Suprapubic skin (tissue), 4 donors: ENCODE data around the gene NOD1. TPM values are rescaled to one million over a fixed set of nuclear protein-coding genes. Genes with fewer than 3 reads are reported as not detected.

Source experiments
- DNase-seq, 2 donors: peaks; one replicate each; pipeline ENCODE4 v3.0.0-alpha.2; 2019; ENCODE audit warnings: low spot score in 2 of 2
- H3K27ac ChIP-seq: fragments of 200-600 bp; sonication (generic); one replicate; pipeline ENCODE4 v1.5.1; 2019
- H3K27me3 ChIP-seq: fragments of 200-600 bp; sonication (generic); one replicate; pipeline ENCODE4 v1.5.1; 2019
- H3K36me3 ChIP-seq: fragments of 200-600 bp; sonication (generic); one replicate; pipeline ENCODE4 v1.5.1; 2019
- H3K4me1 ChIP-seq: fragments of 200-600 bp; sonication (generic); one replicate; pipeline ENCODE4 v1.5.1; 2019
- H3K4me3 ChIP-seq: fragments of 200-600 bp; sonication (generic); one replicate; pipeline ENCODE4 v1.5.1; 2019; ENCODE audit warnings: mild to moderate bottlenecking
- H3K9me3 ChIP-seq: fragments of 200-600 bp; sonication (generic); one replicate; pipeline ENCODE4 v1.5.1; 2019
- CTCF ChIP-seq, 2 donors: fragments of 200-600 bp in 1 of 2; fragments of 450-650 bp in 1 of 2; sonication (generic) in 1 of 2; IDR thresholded peaks; one replicate each; pipeline ENCODE4 v1.5.1; 2016 to 2019; ENCODE audit warnings: antibody characterized with exemption in 2 of 2, mild to moderate bottlenecking in 1 of 2, moderate library complexity in 1 of 2
- EP300 ChIP-seq: sonication (generic); formaldehyde crosslinking; IDR thresholded peaks from one replicate; pipeline ENCODE4 v1.6.1; 2017; ENCODE audit warnings: antibody characterized with exemption
- POLR2A ChIP-seq, 2 donors: fragments of 450-650 bp; IDR thresholded peaks; one replicate each; pipeline ENCODE4 v1.6.1; 2017; ENCODE audit warnings: antibody characterized with exemption in 2 of 2, mild to moderate bottlenecking in 2 of 2, moderate library complexity in 2 of 2
- POLR2AphosphoS5 ChIP-seq, 3 donors: sonication (generic); formaldehyde crosslinking; IDR thresholded peaks; one replicate each; pipeline ENCODE4 v1.6.1; 2017; ENCODE audit warnings: antibody characterized with exemption in 3 of 3
- WGBS: methylation state at CpG from one replicate; pipeline ENCODE4 v1.1.5; 2018; 5-methylcytosine and 5-hydroxymethylcytosine counted together
- total RNA-seq, 4 donors: library from RNA; depleted of rRNA; stranded (reverse); fragments of >200 nt; gene quantifications; one replicate each; pipeline ENCODE4 v1.1.0, GENCODE V29; 2016

Gene NOD1
- total RNA-seq, 4 donors from 2014 or later = 9.2 to 22.8 (median 13.4) TPM

DNA sequence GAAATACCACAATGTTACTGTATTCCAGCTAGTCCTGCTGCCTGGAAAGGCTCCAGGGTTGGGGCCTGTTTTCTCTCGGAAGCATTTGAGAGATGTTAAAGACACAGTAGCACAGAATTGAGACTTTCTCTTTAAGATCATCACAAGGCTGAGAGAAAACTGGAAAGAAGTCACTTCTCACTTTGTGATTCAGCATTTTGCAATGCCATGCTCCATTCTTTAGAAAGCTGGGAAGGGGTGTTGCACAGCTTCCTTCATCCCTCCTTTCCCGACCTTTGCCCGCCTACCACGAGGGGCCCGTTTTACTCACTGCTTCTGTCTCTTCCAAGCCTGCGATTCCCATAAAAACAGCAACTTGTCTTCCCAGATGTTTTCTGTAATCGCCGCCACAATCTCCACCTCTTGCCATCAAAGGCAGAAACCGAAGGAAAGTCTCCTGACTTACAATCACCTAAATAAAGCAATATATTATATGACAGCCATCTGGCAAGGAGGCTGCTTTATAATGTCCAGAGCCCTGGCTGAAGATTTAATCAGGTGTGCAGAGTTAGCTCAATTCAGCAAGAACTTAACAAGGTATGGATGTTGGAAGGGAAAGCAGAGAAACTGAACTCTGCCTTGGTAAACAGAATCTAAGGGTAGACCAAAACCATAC, 18.9 kb downstream of the NOD1 start:
- H3K27ac ChIP-seq = peak overlapping the region; percentile 28
- peaks cover 19% of the 10 kb centered on the region for H3K4me1 ChIP-seq
- H3K4me3 ChIP-seq = no peak overlapping the region
- peaks cover 23% of the 10 kb centered on the region for H3K36me3 ChIP-seq
- no peaks in the 10 kb centered on the region for H3K9me3 ChIP-seq
- no peaks in the 10 kb centered on the region for H3K27me3 ChIP-seq
- TF ChIP-seq POLR2A (IDR thresholded peaks at IDR 0.05) = no peak
- peak; percentile 14 for TF ChIP-seq EP300
- 36% methylated on average over 9 of the region's 9 CpGs for WGBS
- peak in 1 of 2 donors; percentile 85 for DNase-seq

- TF ChIP-seq POLR2A (IDR thresholded peaks at IDR 0.05) = no peak
- H3K9me3 ChIP-seq = no peaks in the 10 kb centered on the region
- H3K4me3 ChIP-seq = no peak overlapping the region
- DNase-seq = no peak
- WGBS = 39% methylated on average over 1 of the region's 1 CpG
- H3K4me1 ChIP-seq = peaks cover 8% of the 10 kb centered on the region
- no peaks in the 10 kb centered on the region for H3K27me3 ChIP-seq
- H3K36me3 ChIP-seq = peaks cover 38% of the 10 kb centered on the region
- no peak overlapping the region for H3K27ac ChIP-seq
Observed at GRCh38 chr7:30458311-30458710, 20.3 kb downstream of the NOD1 start.

DNA sequence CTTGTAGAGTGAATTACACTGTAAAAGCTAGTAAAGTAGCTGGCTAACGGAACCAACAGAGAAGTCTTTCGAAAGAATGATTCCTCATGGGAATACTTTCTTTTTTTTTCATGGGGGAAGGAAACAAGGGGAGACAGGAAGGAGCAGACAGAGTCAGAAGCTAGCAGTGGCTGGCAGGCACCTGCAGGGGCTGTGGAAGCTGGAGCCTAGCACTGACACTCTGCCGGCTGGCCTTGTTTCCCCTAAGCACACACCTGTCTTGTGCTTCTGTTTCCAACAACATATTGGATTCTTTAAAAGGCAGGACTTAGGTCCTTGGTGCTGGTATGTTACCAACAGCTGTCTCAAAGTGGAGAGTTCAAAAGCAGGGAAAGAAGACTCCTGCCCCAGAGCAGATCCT, 24.7 kb downstream of the NOD1 start:
- Histone ChIP-seq H3K9me3 (no peaks in the 10 kb centered on the region), H3K27ac (no peak overlapping the region), H3K27me3 (no peaks in the 10 kb centered on the region), H3K4me3 (no peak overlapping the region), H3K4me1 (peaks cover 4% of the 10 kb centered on the region), H3K36me3 (peaks cover 74% of the 10 kb centered on the region)
- DNase-seq = peak in 1 of 2 donors; percentile 53
- TF ChIP-seq POLR2A (IDR thresholded peaks at IDR 0.05) = no peak
- no peak for TF ChIP-seq CTCF (IDR thresholded peaks at IDR 0.05)
- TF ChIP-seq POLR2AphosphoS5 (IDR thresholded peaks at IDR 0.05) = no peak
- TF ChIP-seq EP300 = no peak
- WGBS = 48% methylated on average over 3 of the region's 3 CpGs

DNA sequence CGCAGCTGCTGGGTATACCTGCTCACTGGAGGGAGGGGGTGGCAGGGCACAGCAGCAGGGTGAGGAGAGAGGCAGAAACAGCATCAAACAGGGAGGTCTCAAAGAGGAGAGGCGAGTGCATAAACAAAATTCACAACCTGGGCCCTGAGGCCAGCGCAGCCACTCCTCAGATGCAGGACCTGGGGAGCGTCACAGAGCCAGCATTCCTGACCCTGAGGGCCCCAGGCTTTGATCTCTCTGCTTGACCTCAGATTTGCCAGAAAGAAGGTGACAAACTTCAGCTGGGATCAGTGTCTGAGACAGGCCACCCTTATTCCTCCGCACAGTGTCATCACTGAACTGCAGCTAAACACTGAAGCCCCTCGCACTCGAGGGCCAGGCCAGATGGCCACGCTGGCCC, 25.6 kb downstream of the NOD1 start:
- peak in 1 of 2 donors; percentile 44 for DNase-seq
- Histone ChIP-seq H3K27me3 (no peaks in the 10 kb centered on the region), H3K4me1 (no peaks in the 10 kb centered on the region), H3K4me3 (no peak overlapping the region), H3K36me3 (peaks cover 81% of the 10 kb centered on the region), H3K9me3 (no peaks in the 10 kb centered on the region), H3K27ac (no peak overlapping the region)
- no peak for TF ChIP-seq POLR2AphosphoS5 (IDR thresholded peaks at IDR 0.05)
- TF ChIP-seq POLR2A (IDR thresholded peaks at IDR 0.05) = no peak
- no peak for TF ChIP-seq CTCF (IDR thresholded peaks at IDR 0.05)
- no peak for TF ChIP-seq EP300
- WGBS = 90% methylated on average over 8 of the region's 8 CpGs

DNA sequence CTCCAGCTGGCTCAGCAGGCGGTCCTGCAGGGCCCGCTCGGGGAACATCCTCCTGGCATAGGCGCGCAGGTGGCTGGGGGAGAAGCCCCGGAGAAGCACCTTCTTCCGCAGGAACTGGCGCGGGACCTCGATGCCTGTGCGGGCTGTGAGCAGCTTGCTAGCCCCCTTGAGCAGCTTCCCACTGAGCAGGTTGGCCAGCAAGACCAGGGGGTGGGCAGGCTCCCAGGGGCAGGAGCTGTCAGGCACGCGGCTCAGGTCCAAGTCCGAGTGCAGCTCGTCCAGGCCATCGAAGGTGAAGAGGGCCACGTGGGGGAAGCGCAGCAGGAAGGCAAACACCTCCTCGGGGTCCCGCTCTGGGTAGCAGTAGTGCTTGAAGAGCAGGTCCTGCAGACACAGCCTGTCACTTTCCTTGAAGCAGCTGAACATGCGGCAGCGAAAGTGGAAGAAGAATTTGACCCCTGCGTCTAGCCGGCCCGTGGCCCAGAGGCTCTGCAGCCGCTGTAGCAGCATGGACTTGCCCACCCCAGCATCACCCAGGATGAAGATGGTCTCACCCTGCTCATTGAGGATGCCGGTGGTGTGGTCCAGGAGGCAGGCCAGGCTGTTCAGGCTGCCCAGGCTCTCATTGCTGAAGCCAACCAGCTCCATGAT, 26.2 kb downstream of the NOD1 start:
- TF ChIP-seq POLR2A (IDR thresholded peaks at IDR 0.05) (no peak), EP300 (no peak), CTCF (IDR thresholded peaks at IDR 0.05) (no peak), POLR2AphosphoS5 (IDR thresholded peaks at IDR 0.05) (no peak)
- no peaks in the 10 kb centered on the region for H3K27me3 ChIP-seq
- no peaks in the 10 kb centered on the region for H3K9me3 ChIP-seq
- H3K4me3 ChIP-seq = no peak overlapping the region
- H3K27ac ChIP-seq = no peak overlapping the region
- DNase-seq = peak in 1 of 2 donors; percentile 76
- no peaks in the 10 kb centered on the region for H3K4me1 ChIP-seq
- peaks cover 88% of the 10 kb centered on the region for H3K36me3 ChIP-seq
- WGBS = 86% methylated on average over 20 of the region's 27 CpGs

GRCh38 chr7:30451539-30452279, 26.9 kb downstream of the NOD1 start:
- DNase-seq = peak in 1 of 2 donors; percentile 56

More at GRCh38 chr7:30451539-30452279, 26.9 kb downstream of the NOD1 start:
- no peaks in the 10 kb centered on the region for H3K27me3 ChIP-seq
- TF ChIP-seq POLR2A (IDR thresholded peaks at IDR 0.05) = no peak
- TF ChIP-seq CTCF (IDR thresholded peaks at IDR 0.05) = no peak
- TF ChIP-seq EP300 = no peak
- no peaks in the 10 kb centered on the region for H3K9me3 ChIP-seq
- no peak overlapping the region for H3K4me3 ChIP-seq
- peaks cover 90% of the 10 kb centered on the region for H3K36me3 ChIP-seq
- no peak overlapping the region for H3K27ac ChIP-seq
- H3K4me1 ChIP-seq = no peaks in the 10 kb centered on the region
- 100% methylated on average over 1 of the region's 29 CpGs for WGBS
